ENCODE measurements around the gene RNF187.

GRCh38 chr1:228437424-228437962, 49.7 kb upstream of the RNF187 start:
- TF ChIP-seq CTCF (IDR thresholded peaks at IDR 0.05) (no peak), POLR2AphosphoS5 (IDR thresholded peaks at IDR 0.05; ENCODE audit: low read depth, low read length) (no peak), REST (IDR thresholded peaks at IDR 0.05; ENCODE audit: insufficient read depth in 1 of 2, low read depth in 2 of 2, low read length in 1 of 2) (no peak), SIN3A (IDR thresholded peaks at IDR 0.05; ENCODE audit: borderline replicate concordance, insufficient read depth, low read depth, low read length) (no peak)

Measured in Panc1 (cell line).